Measurements from ENCODE around the gene CNR1. TPM values are rescaled to one million over a fixed set of nuclear protein-coding genes. Genes with fewer than 3 reads are reported as not detected.

The CNR1 gene
- total RNA-seq, 1 donor from 2014 or later, result 0.26 TPM

- DNase-seq (ENCODE audit: low spot score), result peak; percentile 17
- Histone ChIP-seq H4K20me1 (ENCODE audit: low read depth) (no peaks in the 10 kb centered on the region), H3F3A (ENCODE audit: low read depth) (no peaks in the 10 kb centered on the region), H3K27me3 (no peaks in the 10 kb centered on the region), H3K4me1 (no peaks in the 10 kb centered on the region), H3K4me2 (no peak overlapping the region), H3K27ac (no peak overlapping the region), H2AFZ (replicated peaks) (no peak overlapping the region), H3K79me2 (ENCODE audit: low read depth) (no peaks in the 10 kb centered on the region), H3K9ac (no peak overlapping the region), H3K4me3 (no peak overlapping the region), H3K36me3 (no peaks in the 10 kb centered on the region), H3K9me3 (ENCODE audit: low read depth) (no peaks in the 10 kb centered on the region)
- Mint-ChIP-seq H3K36me3 (no peaks in the 10 kb centered on the region), H3K9me3 (peaks cover 6% of the 10 kb centered on the region), H3K27me3 (ENCODE audit: insufficient read depth, low read depth) (peaks cover 3% of the 10 kb centered on the region), H3K27ac (no peak overlapping the region), H3K4me3 (no peak overlapping the region), H3K4me1 (peaks cover 6% of the 10 kb centered on the region)
- TF ChIP-seq EZH2 (IDR thresholded peaks at IDR 0.05), result no peak
These were observed 13.5 kb upstream of the CNR1 start for GRCh38 chr6:88179692-88180091.

- no peaks in the 10 kb centered on the region for H3K79me2 ChIP-seq (ENCODE audit: low read depth)
- H3K9ac ChIP-seq, result no peak overlapping the region
- H3K4me3 Mint-ChIP-seq, result no peak overlapping the region
- TF ChIP-seq CTCF (IDR thresholded peaks at IDR 0.05) (no peak), EZH2 (IDR thresholded peaks at IDR 0.05) (no peak), EZH2phosphoT487 (IDR thresholded peaks at IDR 0.05) (no peak)
- no peaks in the 10 kb centered on the region for H3K27me3 ChIP-seq
- no peak overlapping the region for H3K4me2 ChIP-seq
- no peaks in the 10 kb centered on the region for H3K36me3 Mint-ChIP-seq
- H3K4me1 Mint-ChIP-seq, result peaks cover 6% of the 10 kb centered on the region
- H3K36me3 ChIP-seq, result no peaks in the 10 kb centered on the region
- peaks cover 6% of the 10 kb centered on the region for H3K9me3 Mint-ChIP-seq
- H3K27ac ChIP-seq, result no peak overlapping the region
- no peaks in the 10 kb centered on the region for H4K20me1 ChIP-seq (ENCODE audit: low read depth)
- no peaks in the 10 kb centered on the region for H3F3A ChIP-seq (ENCODE audit: low read depth)
- H3K4me1 ChIP-seq, result no peaks in the 10 kb centered on the region
- H3K9me3 ChIP-seq (ENCODE audit: low read depth), result no peaks in the 10 kb centered on the region
- no peak for DNase-seq (ENCODE audit: low spot score)
- H3K27me3 Mint-ChIP-seq (ENCODE audit: insufficient read depth, low read depth), result peaks cover 3% of the 10 kb centered on the region
- H3K4me3 ChIP-seq, result no peak overlapping the region
- H3K27ac Mint-ChIP-seq, result no peak overlapping the region
- no peak overlapping the region for H2AFZ ChIP-seq (replicated peaks)
These were observed 11.9 kb upstream of the CNR1 start for GRCh38 chr6:88177961-88178464.

GRCh38 chr6:88174906-88175305 is 8.8 kb upstream of the CNR1 start:
- no peaks in the 10 kb centered on the region for H3F3A ChIP-seq (ENCODE audit: low read depth)
- Mint-ChIP-seq H3K9me3 (no peaks in the 10 kb centered on the region), H3K4me3 (no peak overlapping the region), H3K36me3 (no peaks in the 10 kb centered on the region), H3K4me1 (peaks cover 5% of the 10 kb centered on the region), H3K27ac (no peak overlapping the region), H3K27me3 (ENCODE audit: insufficient read depth, low read depth) (peaks cover 2% of the 10 kb centered on the region)
- no peak for TF ChIP-seq EZH2 (IDR thresholded peaks at IDR 0.05)
- no peak for TF ChIP-seq EZH2phosphoT487 (IDR thresholded peaks at IDR 0.05)
- TF ChIP-seq CTCF (IDR thresholded peaks at IDR 0.05), result no peak
- no peak overlapping the region for H3K27ac ChIP-seq
- no peak overlapping the region for H3K4me3 ChIP-seq
- no peaks in the 10 kb centered on the region for H3K79me2 ChIP-seq (ENCODE audit: low read depth)
- no peak overlapping the region for H3K4me2 ChIP-seq
- H2AFZ ChIP-seq (replicated peaks), result no peak overlapping the region
- no peaks in the 10 kb centered on the region for H3K9me3 ChIP-seq (ENCODE audit: low read depth)
- no peaks in the 10 kb centered on the region for H3K36me3 ChIP-seq
- H3K9ac ChIP-seq, result no peak overlapping the region
- no peaks in the 10 kb centered on the region for H3K4me1 ChIP-seq
- no peaks in the 10 kb centered on the region for H4K20me1 ChIP-seq (ENCODE audit: low read depth)
- H3K27me3 ChIP-seq, result peaks cover 8% of the 10 kb centered on the region
- no peak for DNase-seq (ENCODE audit: low spot score)

GRCh38 chr6:88171312-88171711 is 5.2 kb upstream of the CNR1 start:
- Mint-ChIP-seq H3K4me1 (peaks cover 7% of the 10 kb centered on the region), H3K9me3 (no peaks in the 10 kb centered on the region), H3K27ac (no peak overlapping the region), H3K4me3 (no peak overlapping the region), H3K27me3 (ENCODE audit: insufficient read depth, low read depth) (peaks cover 26% of the 10 kb centered on the region), H3K36me3 (no peaks in the 10 kb centered on the region)
- H3K4me3 ChIP-seq, result no peak overlapping the region
- DNase-seq (ENCODE audit: low spot score), result no peak
- H2AFZ ChIP-seq (replicated peaks), result no peak overlapping the region
- no peaks in the 10 kb centered on the region for H3K4me1 ChIP-seq
- peaks cover 44% of the 10 kb centered on the region for H3K27me3 ChIP-seq
- H3K27ac ChIP-seq, result no peak overlapping the region
- no peak for TF ChIP-seq EZH2 (IDR thresholded peaks at IDR 0.05)
- no peak for TF ChIP-seq CTCF (IDR thresholded peaks at IDR 0.05)
- no peak for TF ChIP-seq EZH2phosphoT487 (IDR thresholded peaks at IDR 0.05)
- H3F3A ChIP-seq (ENCODE audit: low read depth), result peaks cover 9% of the 10 kb centered on the region
- H3K9ac ChIP-seq, result no peak overlapping the region
- H3K79me2 ChIP-seq (ENCODE audit: low read depth), result no peaks in the 10 kb centered on the region
- H3K36me3 ChIP-seq, result no peaks in the 10 kb centered on the region
- H3K4me2 ChIP-seq, result no peak overlapping the region
- H3K9me3 ChIP-seq (ENCODE audit: low read depth), result no peaks in the 10 kb centered on the region
- peaks cover 10% of the 10 kb centered on the region for H4K20me1 ChIP-seq (ENCODE audit: low read depth)
